LNCaP clone FGC (cell line): ENCODE data around the gene OS9.
"Not testable (repeated sequence)": the region's sequence is repeated elsewhere in the genome, so short reads cannot be mapped to it uniquely, and the experiment has no call there.

ENCODE experiments used
- DNase-seq: peaks from one replicate; pipeline ENCODE4 v3.0.0-alpha.2; 2011; ENCODE audit warnings: low read depth
- H3K4me3 ChIP-seq: 2 replicates; pipeline ENCODE4 v1.5.1; 2011; ENCODE audit warnings: mild to moderate bottlenecking, low read depth, low read length, control low read depth
- CTCF ChIP-seq: IDR thresholded peaks from 2 replicates; pipeline ENCODE4 v1.5.1; 2012; ENCODE audit warnings: mild to moderate bottlenecking; ENCODE audit not compliant: control insufficient read depth, insufficient read depth; ENCODE audit errors: extremely low read depth

OS9 gene

GRCh38 chr12:57720606-57721595, 27.0 kb downstream of the OS9 start:
- H3K4me3 ChIP-seq: no peak overlapping the region
- TF ChIP-seq CTCF: no peak
- no peak for DNase-seq

- H3K4me3 ChIP-seq, DNase-seq: not testable (repeated sequence)
Measured at GRCh38 chr12:57721846-57722608, 28.1 kb downstream of the OS9 start.

DNA sequence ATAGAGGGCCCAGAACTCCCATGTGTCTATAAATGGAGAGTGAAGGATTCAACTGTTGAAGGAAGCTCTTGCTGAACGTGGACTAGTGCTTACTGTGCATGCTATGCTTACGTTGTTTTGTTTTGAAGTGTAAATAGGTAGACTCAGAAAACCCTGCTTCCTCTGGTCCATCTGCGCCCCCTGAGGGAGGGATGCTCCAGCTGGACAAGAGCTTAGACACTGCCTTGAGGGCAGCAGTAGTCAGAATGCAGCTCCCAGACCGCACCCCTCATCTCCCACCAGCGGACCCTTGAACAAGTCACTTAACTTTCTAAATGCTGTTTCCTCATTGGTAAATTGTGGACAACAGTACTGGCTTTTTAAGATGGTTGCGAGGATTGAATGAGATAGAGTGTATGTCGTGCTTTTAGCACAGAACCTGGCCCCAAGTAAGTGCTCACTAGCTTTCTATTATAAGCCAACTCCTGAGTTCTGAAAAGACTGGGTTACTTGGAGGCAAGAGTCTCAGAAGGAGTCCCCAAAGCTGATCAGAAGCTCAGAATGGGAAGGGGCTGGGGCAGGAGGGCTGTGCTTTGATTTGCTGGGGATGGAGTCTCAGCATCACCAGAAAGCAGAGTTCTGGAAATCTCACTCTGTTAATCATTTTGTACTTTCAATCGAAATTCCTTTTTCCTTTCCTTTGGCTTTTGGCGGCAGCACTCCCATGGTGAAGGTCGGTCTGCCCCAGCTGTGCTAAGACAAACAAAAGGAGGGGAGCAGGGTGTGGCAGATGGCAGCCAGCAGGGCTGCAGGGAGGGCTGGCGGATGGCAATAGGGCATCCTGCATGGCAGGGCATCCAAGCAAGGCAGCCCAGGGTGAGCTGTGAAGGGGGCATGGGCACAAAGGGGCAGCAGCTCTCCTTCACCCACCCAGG, 29.0 kb downstream of the OS9 start:
- no peak for DNase-seq
- H3K4me3 ChIP-seq: no peak overlapping the region
- no peak for TF ChIP-seq CTCF

GRCh38 chr12:57723630-57723962, 29.7 kb downstream of the OS9 start:
- H3K4me3 ChIP-seq: no peak overlapping the region
- no peak for TF ChIP-seq CTCF
- no peak for DNase-seq

DNA sequence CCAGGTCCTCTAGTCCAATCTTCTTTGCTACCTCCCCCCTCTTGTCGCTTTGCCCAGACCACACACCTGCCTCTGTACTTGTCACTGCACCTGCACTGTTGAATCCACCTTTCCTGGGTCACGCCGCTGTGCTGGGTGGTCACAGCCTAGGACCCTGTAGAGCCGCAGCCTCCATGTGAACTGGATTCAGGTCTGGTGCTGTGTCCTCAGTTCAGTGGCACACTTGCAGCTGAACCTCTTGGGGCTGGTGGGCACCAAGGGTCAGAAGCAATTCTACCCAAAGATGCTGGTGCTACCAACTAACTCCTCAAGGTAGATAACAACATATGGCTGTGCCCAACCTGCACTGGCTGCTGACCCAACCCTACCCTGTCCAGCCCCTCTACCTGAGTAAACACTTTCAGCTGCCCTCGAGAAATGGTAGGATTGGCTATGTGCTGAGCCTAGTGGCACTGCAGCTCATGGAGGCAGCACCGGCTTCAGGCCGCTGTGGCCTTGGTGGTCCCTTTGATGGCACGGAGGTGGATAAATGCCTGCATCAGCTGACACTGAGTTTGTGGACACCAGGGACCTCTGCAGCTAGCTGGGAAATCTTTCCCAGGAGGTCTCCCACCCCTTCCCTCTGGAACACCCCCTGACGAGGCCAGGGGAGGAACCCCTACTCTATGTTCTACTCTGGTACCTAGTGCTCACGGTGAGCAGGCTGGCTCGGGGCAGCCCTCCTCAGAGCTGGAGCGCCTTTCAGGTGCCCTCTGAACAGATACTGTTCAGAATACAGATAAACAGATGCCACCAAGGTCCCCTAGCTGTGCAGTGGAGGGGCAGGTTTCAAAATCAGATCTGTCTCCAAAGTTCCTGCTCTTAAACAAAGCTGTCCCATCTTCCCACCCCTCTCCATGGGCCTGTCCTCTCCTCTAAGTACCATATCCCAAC, 30.3 kb downstream of the OS9 start:
- no peak for DNase-seq
- TF ChIP-seq CTCF: no peak
- H3K4me3 ChIP-seq: no peak overlapping the region

DNA sequence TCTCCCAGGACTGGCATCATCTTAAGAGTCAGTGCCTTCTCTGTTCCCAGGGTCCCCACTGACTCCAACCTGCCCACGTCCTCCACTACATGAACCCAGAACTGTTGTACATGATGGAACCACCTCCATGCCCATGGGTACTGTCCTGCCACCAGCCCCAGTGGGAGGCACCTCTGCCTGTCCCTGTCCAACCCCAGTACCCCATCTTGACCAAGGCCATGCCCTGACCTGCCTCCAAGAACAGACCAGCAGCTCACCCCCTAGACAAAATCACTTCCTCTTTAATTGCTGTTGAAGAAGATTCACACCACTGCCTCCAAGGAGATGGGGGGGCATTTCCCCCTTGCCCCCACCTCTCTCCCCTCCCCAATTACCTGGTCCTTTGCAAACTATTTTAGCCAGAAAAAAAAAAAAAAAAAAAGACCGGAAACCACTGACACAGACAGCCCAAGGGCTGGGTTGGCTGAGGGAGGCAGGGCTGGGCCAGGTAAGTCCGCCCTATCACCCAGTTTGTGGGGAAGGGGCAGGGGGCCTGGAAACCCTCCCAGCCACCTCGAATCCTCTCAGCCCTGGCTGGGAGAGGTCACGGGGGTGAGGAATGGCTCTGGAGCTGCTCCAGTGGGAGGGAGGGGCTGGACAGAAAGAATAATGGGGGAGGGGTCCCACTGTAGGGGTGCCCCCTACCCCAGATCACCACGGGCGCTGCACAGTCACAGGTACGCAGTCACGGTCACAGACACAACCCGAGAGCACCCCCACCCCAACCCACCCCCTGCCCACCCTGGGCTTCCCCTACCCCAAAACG, 31.2 kb downstream of the OS9 start:
- TF ChIP-seq CTCF: no peak
- DNase-seq: no peak
- H3K4me3 ChIP-seq: no peak overlapping the region
